HG03354 (cell line): ENCODE measurements around the gene DOK6.

ENCODE experiments used
- ATAC-seq: cut with Tn5 transposase; IDR thresholded peaks from one replicate; pipeline ENCODE4 v1.9.1; 2021; ENCODE audit warnings: mild to moderate bottlenecking; ENCODE audit not compliant: unreplicated experiment, poor library complexity, severe bottlenecking

The DOK6 gene

GRCh38 chr18:69529151-69529550 is 128.5 kb downstream of the DOK6 start:
- no peak for ATAC-seq

GRCh38 chr18:69531973-69532372 is 131.3 kb downstream of the DOK6 start:
- ATAC-seq, result no peak

GRCh38 chr18:69537183-69537582 is 136.5 kb downstream of the DOK6 start:
- no peak for ATAC-seq

- ATAC-seq, result no peak
Observed at GRCh38 chr18:69538849-69539248, 138.2 kb downstream of the DOK6 start.

GRCh38 chr18:69539404-69539803 is 138.7 kb downstream of the DOK6 start:
- ATAC-seq, result no peak

DNA sequence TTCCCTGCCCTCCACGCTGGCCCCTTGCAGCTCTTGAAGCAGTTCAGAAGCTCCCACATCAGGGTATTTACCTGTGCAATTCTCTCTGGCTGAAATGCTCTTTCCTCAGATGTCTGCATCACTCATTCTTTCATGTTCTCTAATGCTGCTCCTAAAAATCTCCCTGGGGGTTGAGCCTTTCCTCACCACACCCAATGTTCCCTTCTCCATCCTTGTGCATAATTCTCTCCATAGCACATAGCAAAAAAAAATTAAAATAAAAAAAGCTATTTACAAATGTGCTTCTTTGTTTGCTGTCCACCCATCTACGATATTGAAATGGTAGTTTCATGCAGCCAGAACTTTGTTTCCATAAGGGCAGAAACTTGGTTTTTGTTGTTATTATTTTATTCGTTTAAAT is 155.5 kb downstream of the DOK6 start:
- no peak for ATAC-seq

- ATAC-seq, result no peak
Observed at GRCh38 chr18:69557282-69557681, 156.6 kb downstream of the DOK6 start.

GRCh38 chr18:69558052-69558451 is 157.4 kb downstream of the DOK6 start:
- no peak for ATAC-seq

DNA sequence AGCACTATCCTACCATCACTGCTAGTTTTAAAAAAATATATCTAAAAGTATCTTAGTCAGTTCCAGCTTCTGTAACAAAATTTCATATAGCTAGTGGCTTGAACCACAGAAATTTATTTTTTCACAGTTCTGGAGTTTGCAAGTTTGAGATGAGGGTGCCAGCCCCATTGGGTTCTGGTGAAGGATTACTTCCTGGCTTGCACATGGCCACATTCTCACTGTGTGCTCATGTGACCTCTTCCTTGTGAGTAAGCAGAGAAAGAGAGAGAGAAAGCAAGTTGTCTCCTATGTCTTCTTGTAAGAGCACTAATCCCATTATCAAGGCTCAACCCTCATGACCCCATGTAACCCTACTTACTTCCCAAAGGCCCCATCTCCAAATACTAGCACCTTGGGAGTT is 158.9 kb downstream of the DOK6 start:
- no peak for ATAC-seq

DNA sequence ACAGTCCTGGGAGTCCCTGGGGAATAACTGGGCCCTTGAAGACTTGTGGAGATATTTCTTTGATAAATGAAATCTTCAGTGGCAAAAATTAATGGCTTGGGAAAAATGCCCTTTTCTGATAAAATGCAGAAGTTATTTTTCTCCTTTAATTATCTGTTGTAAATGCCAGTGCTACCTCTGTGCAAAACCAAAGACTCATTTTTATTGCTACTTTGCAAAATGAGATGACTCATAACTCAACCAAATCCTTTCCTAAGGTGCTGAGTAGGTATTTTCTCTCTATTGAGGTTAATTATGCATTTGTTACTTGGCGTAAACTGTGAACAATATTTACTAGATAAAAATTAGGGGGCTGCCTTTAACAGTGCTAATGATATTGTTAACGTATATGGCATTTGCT is 163.9 kb downstream of the DOK6 start:
- no peak for ATAC-seq

DNA sequence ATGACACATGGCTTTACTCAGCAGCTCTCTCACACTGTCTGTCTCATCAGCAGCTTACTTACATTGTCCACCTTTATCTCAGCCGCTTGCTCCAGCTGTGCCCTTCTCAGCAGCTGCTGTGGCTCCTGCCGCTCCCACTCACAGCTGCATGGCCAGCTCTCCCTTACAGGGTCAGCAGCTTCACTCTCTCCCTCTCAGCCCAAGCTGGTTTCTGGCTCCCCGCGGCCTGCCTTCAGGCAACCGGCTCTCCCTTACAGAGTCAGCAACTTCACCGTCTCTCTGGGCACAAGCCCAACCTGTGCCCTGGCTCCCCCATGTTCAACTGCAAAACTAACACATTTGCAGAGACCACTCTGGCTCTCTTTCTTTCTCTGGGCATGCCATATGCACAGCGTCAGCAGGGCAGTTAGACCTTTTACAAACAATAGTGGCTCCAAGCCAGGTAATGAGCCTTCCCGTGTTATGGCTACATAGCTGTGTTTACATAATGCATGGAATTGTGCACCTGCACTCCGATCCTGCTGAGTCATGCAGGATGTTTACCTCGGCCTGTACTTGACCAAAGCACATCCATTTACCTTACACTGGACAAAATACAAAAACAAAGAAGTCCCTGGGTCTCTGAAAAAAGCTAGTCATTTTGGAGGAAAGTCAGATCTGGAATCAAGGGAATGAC is 167.3 kb downstream of the DOK6 start:
- ATAC-seq, result no peak

DNA sequence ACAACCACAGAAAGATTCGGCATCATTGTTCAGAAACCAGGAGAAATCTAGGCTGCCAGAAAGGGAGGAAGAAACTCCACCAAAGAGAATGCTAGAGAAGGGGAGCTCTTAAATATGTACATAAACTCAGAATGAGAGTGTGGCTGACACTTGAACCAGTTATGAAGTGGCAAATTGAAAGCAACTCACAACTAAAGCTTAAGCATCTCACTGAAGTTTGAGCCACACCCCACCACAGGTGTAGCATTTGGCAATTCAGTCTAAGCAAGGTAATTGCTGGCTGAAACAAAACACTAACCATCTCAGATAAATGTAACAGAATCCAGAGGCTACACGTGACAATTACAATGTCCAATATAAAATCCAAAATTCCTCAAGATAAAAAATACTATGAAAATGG is 168.4 kb downstream of the DOK6 start:
- no peak for ATAC-seq

DNA sequence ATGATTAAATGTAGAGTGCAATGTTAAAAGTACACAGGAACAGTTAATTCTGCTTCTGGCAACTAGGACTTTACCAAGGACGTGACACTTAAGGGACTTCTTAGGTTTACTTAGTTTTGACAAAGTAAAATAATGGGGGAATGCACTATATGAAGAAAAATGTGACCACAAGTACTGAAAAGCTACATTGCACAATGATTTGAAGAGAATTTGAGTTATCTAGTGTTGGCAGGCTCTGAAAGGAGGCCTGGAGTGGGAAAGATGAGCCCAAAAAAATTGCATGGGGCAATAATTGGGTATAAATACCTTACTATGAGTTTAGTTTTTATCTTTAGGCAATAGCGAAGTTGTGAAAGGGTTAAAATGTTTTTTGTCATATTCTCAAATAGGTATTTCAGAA is 173.7 kb downstream of the DOK6 start:
- no peak for ATAC-seq

DNA sequence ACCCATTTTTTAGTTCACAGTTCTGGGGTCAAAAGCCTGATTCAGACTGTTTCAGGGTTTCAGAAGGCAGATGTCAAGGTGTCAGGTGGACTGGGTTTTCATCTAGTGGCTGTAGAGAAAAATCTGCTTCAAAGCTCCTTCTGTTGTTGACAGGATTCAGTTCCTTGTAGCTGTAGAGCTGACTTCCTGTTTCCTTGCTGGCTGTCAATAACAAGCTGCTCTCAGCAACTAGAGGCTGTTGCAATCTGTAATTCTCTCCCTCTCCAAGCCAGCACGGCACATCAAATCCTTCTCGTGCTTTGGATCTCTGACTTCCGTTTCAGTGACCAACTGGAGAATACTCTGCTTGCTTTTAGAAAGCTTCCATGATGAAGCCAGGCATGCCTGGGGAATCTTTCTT is 179.4 kb downstream of the DOK6 start:
- peak; percentile 89 for ATAC-seq

DNA sequence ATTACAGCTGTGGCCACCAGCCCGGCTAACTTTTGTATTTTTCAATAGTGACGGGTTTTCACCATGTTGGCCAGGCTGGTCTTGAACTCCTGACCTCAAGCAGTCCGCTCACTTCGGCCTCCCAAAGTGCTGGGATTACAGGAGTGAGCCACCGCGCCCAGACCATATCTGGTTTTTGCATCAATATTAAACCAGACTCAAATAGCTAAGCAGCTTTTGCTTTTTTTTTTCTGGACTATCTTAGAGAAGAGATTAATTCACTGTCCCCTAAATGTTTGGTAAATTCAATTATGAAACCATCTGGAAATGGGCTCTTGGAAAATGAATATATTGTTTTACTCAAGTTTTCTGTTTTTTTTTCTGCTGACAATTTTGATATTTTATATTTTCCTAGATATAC is 183.7 kb downstream of the DOK6 start:
- no peak for ATAC-seq

- ATAC-seq, result no peak
Observed at GRCh38 chr18:69585696-69586095, 185.0 kb downstream of the DOK6 start.

- ATAC-seq, result no peak
Observed at GRCh38 chr18:69586537-69586936, 185.8 kb downstream of the DOK6 start.

DNA sequence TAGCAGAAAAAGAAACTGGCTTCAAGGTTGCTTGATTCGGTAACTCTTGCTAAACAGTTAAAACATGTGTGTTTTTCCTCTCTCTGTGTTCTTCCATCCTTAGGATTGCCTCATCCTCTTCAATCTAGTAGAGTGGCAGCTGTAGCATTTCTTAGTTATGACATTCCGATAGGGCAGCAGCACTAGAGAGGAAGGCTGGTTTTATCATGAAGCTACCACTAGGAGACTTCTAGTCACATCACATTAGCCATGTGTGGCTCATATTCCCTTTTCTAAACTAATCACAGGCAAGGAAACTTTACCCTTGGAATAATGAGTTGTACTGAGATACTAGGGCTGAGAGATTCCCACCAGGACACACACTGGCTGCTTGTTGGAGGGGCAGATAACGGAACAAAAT is 187.6 kb downstream of the DOK6 start:
- ATAC-seq, result no peak

DNA sequence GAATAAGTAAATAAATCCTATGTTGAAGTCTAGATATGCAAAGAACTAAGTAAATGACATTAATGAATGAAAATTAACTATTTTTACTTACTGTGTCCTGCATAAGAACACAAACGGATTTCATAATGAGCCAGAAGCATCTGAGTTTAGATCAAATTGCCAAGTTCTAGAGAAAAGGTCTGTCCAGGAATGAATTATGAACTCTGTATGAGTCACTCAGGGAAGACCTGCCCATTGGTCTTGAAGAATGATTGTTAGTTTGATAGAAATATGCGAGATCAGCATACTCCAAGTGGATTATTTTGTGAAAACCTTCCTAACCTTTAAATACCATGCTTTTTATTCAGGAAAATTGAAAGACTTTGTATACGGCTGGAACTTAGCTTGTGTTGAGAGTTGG is 189.5 kb downstream of the DOK6 start:
- ATAC-seq, result no peak

- ATAC-seq, result no peak
Observed at GRCh38 chr18:69596345-69596744, 195.7 kb downstream of the DOK6 start.

- ATAC-seq, result no peak
Observed at GRCh38 chr18:69597561-69597960, 196.9 kb downstream of the DOK6 start.

DNA sequence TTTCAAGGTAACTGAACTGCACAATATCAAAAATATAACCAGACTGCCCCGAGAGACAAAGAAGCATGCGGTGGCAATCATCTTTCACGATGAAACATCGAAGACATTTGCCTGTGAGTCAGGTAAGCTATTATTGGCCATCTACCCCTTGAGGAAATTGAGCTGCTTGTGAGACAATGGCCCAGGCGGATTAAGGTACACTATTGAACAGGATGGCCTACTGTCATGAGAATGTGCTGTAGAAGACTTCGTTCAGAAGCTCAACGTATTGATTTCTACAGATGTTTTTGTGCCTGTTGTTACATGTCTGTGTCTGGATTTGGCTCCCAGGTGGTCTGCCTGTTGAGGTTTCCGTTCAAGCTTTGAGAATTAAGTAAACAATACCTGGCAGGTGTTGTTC is 198.7 kb downstream of the DOK6 start:
- ATAC-seq, result no peak
